Astrocyte (in vitro differentiated cells and primary cell): ENCODE measurements around the gene MPRIP. TPM values are rescaled to one million over a fixed set of nuclear protein-coding genes. Genes with fewer than 3 reads are reported as not detected.

Experiments used
- DNase-seq: peaks from one replicate; pipeline ENCODE4 v3.0.0-alpha.2; 2010; ENCODE audit warnings: low read depth
- FAIRE-seq: peaks from 2 replicates; lab custom pipeline; 2011; peaks lifted over from hg19 to GRCh38; lab: Jason Lieb, UNC
- H2AFZ ChIP-seq: 2 replicates; pipeline ENCODE4 v1.6.0; 2012; ENCODE audit warnings: low read depth, low read length, inconsistent platforms
- H3K27ac ChIP-seq: 2 replicates; pipeline ENCODE4 v1.5.1; 2011; ENCODE audit warnings: low read depth, low read length, inconsistent platforms
- H3K27me3 ChIP-seq: 2 replicates; pipeline ENCODE4 v1.6.0; 2011; ENCODE audit warnings: low read length, inconsistent platforms; ENCODE audit not compliant: insufficient read depth
- H3K36me3 ChIP-seq: 2 replicates; pipeline ENCODE4 v1.5.1; 2011; ENCODE audit warnings: low read length, inconsistent platforms; ENCODE audit not compliant: insufficient read depth
- H3K4me1 ChIP-seq: 2 replicates; pipeline ENCODE4 v1.5.1; 2011; ENCODE audit warnings: low read length, inconsistent platforms; ENCODE audit not compliant: insufficient read depth
- H3K4me2 ChIP-seq: 2 replicates; pipeline ENCODE4 v1.6.0; 2012; ENCODE audit warnings: low read length, inconsistent platforms
- H3K4me3 ChIP-seq: 2 replicates; pipeline ENCODE4 v1.5.1; 2011; ENCODE audit warnings: low read depth, mild to moderate bottlenecking, low read length, inconsistent platforms; ENCODE audit not compliant: insufficient read depth
- H3K79me2 ChIP-seq: 2 replicates; pipeline ENCODE4 v1.6.0; 2012; ENCODE audit warnings: mild to moderate bottlenecking, low read length, inconsistent platforms; ENCODE audit not compliant: insufficient read depth
- H3K9ac ChIP-seq: 2 replicates; pipeline ENCODE4 v1.6.0; 2012; ENCODE audit warnings: mild to moderate bottlenecking, low read length, inconsistent platforms
- H3K9me3 ChIP-seq: 2 replicates; pipeline ENCODE4 v1.5.1; 2012; ENCODE audit warnings: low read depth, mild to moderate bottlenecking, low read length, inconsistent platforms; ENCODE audit not compliant: insufficient read depth
- H4K20me1 ChIP-seq: 2 replicates; pipeline ENCODE4 v1.6.0; 2012; ENCODE audit warnings: low read length, inconsistent platforms; ENCODE audit not compliant: insufficient read depth
- H3K27ac Mint-ChIP-seq: one replicate; pipeline ENCODE4 v1.8.0; 2021; ENCODE audit warnings: mild to moderate bottlenecking, mixed read lengths; ENCODE audit not compliant: unreplicated experiment
- H3K27me3 Mint-ChIP-seq: one replicate; pipeline ENCODE4 v1.8.0; 2021; ENCODE audit warnings: low read depth, mixed read lengths; ENCODE audit not compliant: unreplicated experiment
- H3K36me3 Mint-ChIP-seq: one replicate; pipeline ENCODE4 v1.8.0; 2021; ENCODE audit warnings: low read depth, mixed read lengths; ENCODE audit not compliant: unreplicated experiment
- H3K4me1 Mint-ChIP-seq: one replicate; pipeline ENCODE4 v1.8.0; 2021; ENCODE audit warnings: low read depth, mixed read lengths; ENCODE audit not compliant: unreplicated experiment
- H3K4me3 Mint-ChIP-seq: one replicate; pipeline ENCODE4 v1.8.0; 2021; ENCODE audit warnings: mild to moderate bottlenecking, moderate library complexity, mixed read lengths; ENCODE audit not compliant: unreplicated experiment
- H3K9me3 Mint-ChIP-seq: one replicate; pipeline ENCODE4 v1.8.0; 2021; ENCODE audit warnings: mild to moderate bottlenecking, mixed read lengths; ENCODE audit not compliant: unreplicated experiment
- CTCF ChIP-seq: IDR thresholded peaks from 2 replicates; pipeline ENCODE4 v1.5.1; 2011; ENCODE audit warnings: low read depth, mild to moderate bottlenecking, inconsistent platforms, low read length, moderate library complexity; ENCODE audit not compliant: insufficient read depth
- EZH2 ChIP-seq: IDR thresholded peaks from 2 replicates; pipeline ENCODE4 v1.6.1; 2012; ENCODE audit warnings: mild to moderate bottlenecking, low read length, inconsistent platforms; ENCODE audit not compliant: insufficient read depth
- total RNA-seq: library from RNA; stranded (reverse); gene quantifications from 2 replicates; pipeline ENCODE4 v1.2.1, GENCODE V29; 2021

The MPRIP gene
- total RNA-seq, 1 donor from 2014 or later, result 176 TPM

GRCh38 chr17:17078832-17079231, 36.6 kb downstream of the MPRIP start:
- no peak for TF ChIP-seq EZH2
- TF ChIP-seq CTCF, result no peak
- no peaks in the 10 kb centered on the region for H3K9me3 ChIP-seq
- no peak overlapping the region for H3K4me3 Mint-ChIP-seq
- no peaks in the 10 kb centered on the region for H3K9me3 Mint-ChIP-seq
- no peak overlapping the region for H3K27ac ChIP-seq
- H3K4me3 ChIP-seq, result no peak overlapping the region
- no peak overlapping the region for H3K4me2 ChIP-seq
- H3K36me3 Mint-ChIP-seq, result peaks cover 23% of the 10 kb centered on the region
- FAIRE-seq (no peak), DNase-seq (no peak)
- H3K27me3 ChIP-seq, result no peaks in the 10 kb centered on the region
- no peak overlapping the region for H3K9ac ChIP-seq
- H3K27me3 Mint-ChIP-seq, result no peaks in the 10 kb centered on the region
- H3K79me2 ChIP-seq, result peaks cover 97% of the 10 kb centered on the region
- H3K4me1 ChIP-seq, result peaks cover 24% of the 10 kb centered on the region
- H4K20me1 ChIP-seq, result peaks cover 98% of the 10 kb centered on the region
- no peak overlapping the region for H3K27ac Mint-ChIP-seq
- peaks cover 38% of the 10 kb centered on the region for H3K4me1 Mint-ChIP-seq
- H2AFZ ChIP-seq, result no peak overlapping the region
- H3K36me3 ChIP-seq, result peaks cover 27% of the 10 kb centered on the region

GRCh38 chr17:17079336-17079735, 37.1 kb downstream of the MPRIP start:
- Histone ChIP-seq H3K79me2 (peaks cover 97% of the 10 kb centered on the region), H3K4me1 (peaks cover 18% of the 10 kb centered on the region), H2AFZ (no peak overlapping the region), H3K36me3 (peaks cover 30% of the 10 kb centered on the region), H3K4me2 (no peak overlapping the region), H3K27me3 (no peaks in the 10 kb centered on the region), H3K9ac (no peak overlapping the region), H3K27ac (no peak overlapping the region), H4K20me1 (peaks cover 98% of the 10 kb centered on the region), H3K9me3 (no peaks in the 10 kb centered on the region), H3K4me3 (no peak overlapping the region)
- no peaks in the 10 kb centered on the region for H3K9me3 Mint-ChIP-seq
- H3K27ac Mint-ChIP-seq, result no peak overlapping the region
- FAIRE-seq (no peak), DNase-seq (no peak)
- peaks cover 23% of the 10 kb centered on the region for H3K36me3 Mint-ChIP-seq
- H3K4me3 Mint-ChIP-seq, result no peak overlapping the region
- H3K4me1 Mint-ChIP-seq, result peaks cover 33% of the 10 kb centered on the region
- H3K27me3 Mint-ChIP-seq, result no peaks in the 10 kb centered on the region
- TF ChIP-seq CTCF (no peak), EZH2 (no peak)

- no peak overlapping the region for H3K4me3 ChIP-seq
- no peak overlapping the region for H3K4me2 ChIP-seq
- Mint-ChIP-seq H3K27me3 (no peaks in the 10 kb centered on the region), H3K36me3 (peaks cover 23% of the 10 kb centered on the region), H3K9me3 (no peaks in the 10 kb centered on the region), H3K4me1 (peaks cover 29% of the 10 kb centered on the region), H3K4me3 (no peak overlapping the region), H3K27ac (peak overlapping the region; percentile 89)
- TF ChIP-seq CTCF (no peak), EZH2 (no peak)
- no peak overlapping the region for H3K9ac ChIP-seq
- H3K36me3 ChIP-seq, result peaks cover 34% of the 10 kb centered on the region
- H2AFZ ChIP-seq, result no peak overlapping the region
- peaks cover 97% of the 10 kb centered on the region for H3K79me2 ChIP-seq
- no peaks in the 10 kb centered on the region for H3K9me3 ChIP-seq
- peaks cover 98% of the 10 kb centered on the region for H4K20me1 ChIP-seq
- FAIRE-seq (no peak), DNase-seq (no peak)
- H3K4me1 ChIP-seq, result peaks cover 14% of the 10 kb centered on the region
- H3K27me3 ChIP-seq, result no peaks in the 10 kb centered on the region
- no peak overlapping the region for H3K27ac ChIP-seq
Measured at GRCh38 chr17:17079761-17080160, 37.5 kb downstream of the MPRIP start.
